Endodermal cell (in vitro differentiated cells): Measurements from ENCODE around the gene LPP. TPM values are rescaled to one million over a fixed set of nuclear protein-coding genes. Genes with fewer than 3 reads are reported as not detected.

Experiments used
- DNase-seq: peaks from one replicate; pipeline ENCODE4 v3.0.0-alpha.2; 2017
- H3K27ac ChIP-seq: 2 replicates; pipeline ENCODE4 v1.5.1; 2013; ENCODE audit warnings: mild to moderate bottlenecking, low read depth, low read length, moderate library complexity
- H3K27me3 ChIP-seq: 2 replicates; pipeline ENCODE4 v1.6.1; 2013; ENCODE audit warnings: mild to moderate bottlenecking, low read length, moderate library complexity; ENCODE audit not compliant: insufficient read depth, control insufficient read depth, poor library complexity, severe bottlenecking
- H3K36me3 ChIP-seq: 2 replicates; pipeline ENCODE4 v1.7.0; 2013; ENCODE audit warnings: mild to moderate bottlenecking, low read length, moderate library complexity; ENCODE audit not compliant: control insufficient read depth, insufficient read depth
- H3K4me1 ChIP-seq: one replicate; pipeline ENCODE4 v1.7.0; 2013; ENCODE audit warnings: low read length; ENCODE audit not compliant: control insufficient read depth, insufficient read depth
- H3K4me3 ChIP-seq: 2 replicates; pipeline ENCODE4 v1.5.1; 2013; ENCODE audit warnings: mild to moderate bottlenecking, low read length, moderate library complexity
- H3K9ac ChIP-seq: 2 replicates; pipeline ENCODE4 v1.6.1; 2013; ENCODE audit warnings: mild to moderate bottlenecking, low read length, moderate library complexity; ENCODE audit not compliant: poor library complexity, severe bottlenecking; ENCODE audit errors: extremely low read depth
- H3K9me3 ChIP-seq: 2 replicates; pipeline ENCODE4 v1.6.1; 2013; ENCODE audit warnings: mild to moderate bottlenecking, low read length, moderate library complexity; ENCODE audit not compliant: control insufficient read depth
- H3K27ac Mint-ChIP-seq: 2 replicates; pipeline ENCODE4 v1.8.0; 2020; ENCODE audit warnings: mixed read lengths
- H3K27me3 Mint-ChIP-seq: 2 replicates; pipeline ENCODE4 v1.8.0; 2021; ENCODE audit warnings: mild to moderate bottlenecking, mixed read lengths; ENCODE audit not compliant: insufficient read depth
- H3K36me3 Mint-ChIP-seq: 2 replicates; pipeline ENCODE4 v1.8.0; 2020; ENCODE audit warnings: low read depth, mixed read lengths
- H3K4me1 Mint-ChIP-seq: 2 replicates; pipeline ENCODE4 v1.8.0; 2020; ENCODE audit warnings: mixed read lengths
- H3K4me3 Mint-ChIP-seq: 2 replicates; pipeline ENCODE4 v1.8.0; 2020; ENCODE audit warnings: mild to moderate bottlenecking, moderate library complexity, mixed read lengths
- H3K9me3 Mint-ChIP-seq: 2 replicates; pipeline ENCODE4 v1.8.0; 2020; ENCODE audit warnings: mild to moderate bottlenecking, mixed read lengths
- WGBS, 2 experiments: methylation state at CpG; one replicate each; pipeline versions ENCODE4 v1.1.5 to v1.1.7; 2013; ENCODE audit warnings: missing lambda C conversion rate in 2 of 2, mixed read lengths in 1 of 2; ENCODE audit not compliant: insufficient coverage in 1 of 2, insufficient read length in 1 of 2; 5-methylcytosine and 5-hydroxymethylcytosine counted together
- total RNA-seq, 2 donors: library from RNA; stranded (reverse); fragmentation: NEBNext Ultra II Directional in 1 of 2; extraction: Animal tissue kit (Norgen Biotek cat#: 25700) in 1 of 2; gene quantifications; 2 replicates in 1 of 2; 3 replicates in 1 of 2; pipeline ENCODE4 v1.2.1, GENCODE V29; 2021
- TF ChIP-seq, protein P1 (sequence below): fragments of 200-600 bp; sonication (generic); conservative IDR thresholded peaks from 2 replicates; pipeline ENCODE4 v1.5.0; 2021; ENCODE audit warnings: antibody characterized with exemption, mild to moderate bottlenecking

The LPP gene
- total RNA-seq, 2 donors from 2014 or later: 78.0 to 105 TPM

DNA sequence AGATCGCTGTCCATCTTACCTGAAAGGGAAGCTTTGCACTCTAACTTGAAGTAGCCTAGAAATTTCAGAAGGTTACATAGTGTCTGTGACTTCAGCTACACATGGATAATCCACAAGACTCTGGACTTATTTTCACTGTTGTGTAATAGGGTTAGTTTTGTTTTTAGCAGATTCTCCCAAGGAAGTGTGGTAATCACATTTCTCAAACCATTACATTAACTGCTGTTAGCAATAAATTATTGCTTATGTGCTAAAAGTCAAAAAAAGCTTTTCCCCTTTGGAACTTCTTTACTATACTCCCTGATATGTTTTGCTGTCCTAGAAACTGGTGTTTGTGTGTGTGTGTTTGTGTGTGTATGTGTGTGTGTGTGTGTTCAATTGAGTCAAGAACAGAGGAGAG is 666.0 kb downstream of the LPP start:
- Histone ChIP-seq H3K4me3 (no peak overlapping the region), H3K36me3 (no peaks in the 10 kb centered on the region), H3K9me3 (no peaks in the 10 kb centered on the region), H3K4me1 (no peaks in the 10 kb centered on the region), H3K27ac (no peak overlapping the region), H3K9ac (no peak overlapping the region), H3K27me3 (no peaks in the 10 kb centered on the region)
- Mint-ChIP-seq H3K4me1 (peaks cover 11% of the 10 kb centered on the region), H3K27ac (no peak overlapping the region), H3K9me3 (no peaks in the 10 kb centered on the region), H3K4me3 (no peak overlapping the region), H3K36me3 (no peaks in the 10 kb centered on the region), H3K27me3 (no peaks in the 10 kb centered on the region)
- no peak for DNase-seq
- TF ChIP-seq, protein P1, sequence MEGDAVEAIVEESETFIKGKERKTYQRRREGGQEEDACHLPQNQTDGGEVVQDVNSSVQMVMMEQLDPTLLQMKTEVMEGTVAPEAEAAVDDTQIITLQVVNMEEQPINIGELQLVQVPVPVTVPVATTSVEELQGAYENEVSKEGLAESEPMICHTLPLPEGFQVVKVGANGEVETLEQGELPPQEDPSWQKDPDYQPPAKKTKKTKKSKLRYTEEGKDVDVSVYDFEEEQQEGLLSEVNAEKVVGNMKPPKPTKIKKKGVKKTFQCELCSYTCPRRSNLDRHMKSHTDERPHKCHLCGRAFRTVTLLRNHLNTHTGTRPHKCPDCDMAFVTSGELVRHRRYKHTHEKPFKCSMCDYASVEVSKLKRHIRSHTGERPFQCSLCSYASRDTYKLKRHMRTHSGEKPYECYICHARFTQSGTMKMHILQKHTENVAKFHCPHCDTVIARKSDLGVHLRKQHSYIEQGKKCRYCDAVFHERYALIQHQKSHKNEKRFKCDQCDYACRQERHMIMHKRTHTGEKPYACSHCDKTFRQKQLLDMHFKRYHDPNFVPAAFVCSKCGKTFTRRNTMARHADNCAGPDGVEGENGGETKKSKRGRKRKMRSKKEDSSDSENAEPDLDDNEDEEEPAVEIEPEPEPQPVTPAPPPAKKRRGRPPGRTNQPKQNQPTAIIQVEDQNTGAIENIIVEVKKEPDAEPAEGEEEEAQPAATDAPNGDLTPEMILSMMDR: no peak
- WGBS, 2 experiments: 97 to 100% methylated on average over 1 of the region's 1 CpG

DNA sequence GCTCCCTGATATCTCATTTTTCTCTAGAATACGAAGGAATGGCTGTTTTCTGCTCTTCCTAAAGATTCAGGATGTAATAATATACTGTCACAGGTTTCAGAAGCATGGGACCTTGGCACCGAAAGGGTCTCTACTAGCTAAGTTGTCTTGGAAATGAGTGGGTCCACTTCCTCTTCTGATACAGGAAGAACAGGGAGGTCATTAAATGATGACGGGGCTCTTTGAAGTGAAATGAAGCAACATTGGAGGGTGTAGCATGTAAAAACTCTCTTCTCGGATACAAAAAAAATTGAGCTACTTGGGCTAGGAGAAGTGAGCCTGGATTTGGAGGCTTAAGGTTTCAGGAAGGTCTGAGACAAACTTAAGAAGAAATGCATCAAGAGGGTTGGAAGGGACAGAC is 668.0 kb downstream of the LPP start:
- DNase-seq: no peak
- peaks cover 11% of the 10 kb centered on the region for H3K4me1 Mint-ChIP-seq
- H3K9ac ChIP-seq: no peak overlapping the region
- H3K9me3 ChIP-seq: no peaks in the 10 kb centered on the region
- H3K4me1 ChIP-seq: no peaks in the 10 kb centered on the region
- H3K27ac Mint-ChIP-seq: no peak overlapping the region
- WGBS, 2 experiments: 92 to 96% methylated on average over 3 to 4 of the region's 4 CpGs
- no peaks in the 10 kb centered on the region for H3K27me3 ChIP-seq
- no peaks in the 10 kb centered on the region for H3K36me3 Mint-ChIP-seq
- TF ChIP-seq, protein P1: no peak
- H3K9me3 Mint-ChIP-seq: no peaks in the 10 kb centered on the region
- no peak overlapping the region for H3K27ac ChIP-seq
- no peak overlapping the region for H3K4me3 ChIP-seq
- no peaks in the 10 kb centered on the region for H3K27me3 Mint-ChIP-seq
- H3K4me3 Mint-ChIP-seq: no peak overlapping the region
- H3K36me3 ChIP-seq: no peaks in the 10 kb centered on the region

DNA sequence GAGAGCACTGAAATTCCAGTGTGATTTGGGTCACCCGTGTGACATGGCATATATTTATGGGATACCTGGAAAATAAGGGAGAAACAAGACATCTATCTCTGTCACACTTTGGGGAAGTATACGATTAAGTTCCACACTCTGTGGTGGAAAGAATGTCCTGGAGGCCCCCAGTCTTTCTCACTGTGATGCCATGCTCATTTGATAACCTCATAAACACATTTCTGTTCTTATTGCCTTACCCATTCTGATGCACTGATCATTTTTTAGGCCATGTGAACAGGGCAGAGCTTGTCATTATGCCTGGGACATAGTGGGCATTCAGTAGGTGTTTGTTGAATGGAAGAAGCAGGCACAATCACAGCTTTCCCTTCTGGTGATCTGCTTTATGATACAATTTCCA is 668.5 kb downstream of the LPP start:
- H3K36me3 Mint-ChIP-seq: no peaks in the 10 kb centered on the region
- no peaks in the 10 kb centered on the region for H3K27me3 ChIP-seq

More for the DNA sequence above, 668.5 kb downstream of the LPP start:
- H3K27me3 Mint-ChIP-seq: no peaks in the 10 kb centered on the region
- no peaks in the 10 kb centered on the region for H3K36me3 ChIP-seq
- no peak overlapping the region for H3K9ac ChIP-seq
- H3K27ac Mint-ChIP-seq: no peak overlapping the region
- H3K4me3 Mint-ChIP-seq: no peak overlapping the region
- H3K4me3 ChIP-seq: no peak overlapping the region
- H3K4me1 Mint-ChIP-seq: peaks cover 7% of the 10 kb centered on the region
- no peaks in the 10 kb centered on the region for H3K9me3 ChIP-seq
- no peaks in the 10 kb centered on the region for H3K4me1 ChIP-seq
- H3K9me3 Mint-ChIP-seq: no peaks in the 10 kb centered on the region
- DNase-seq: no peak
- WGBS, 2 experiments: 93 to 100% methylated on average over 2 of the region's 2 CpGs
- TF ChIP-seq, protein P1: no peak
- H3K27ac ChIP-seq: no peak overlapping the region
